H9 (cell line): Measurements from ENCODE around the gene TMEM97. TPM values are rescaled to one million over a fixed set of nuclear protein-coding genes. Genes with fewer than 3 reads are reported as not detected.

ENCODE experiments used
- DNase-seq: peaks from one replicate; pipeline ENCODE4 v3.0.0-alpha.2; 2017
- H2AFZ ChIP-seq: one replicate; pipeline ENCODE4 v1.6.1; 2013; ENCODE audit warnings: mild to moderate bottlenecking, low read length, control low read depth, moderate library complexity
- H2AK5ac ChIP-seq: 2 replicates; pipeline ENCODE4 v1.6.1; 2013; ENCODE audit warnings: low read length, control low read depth, mixed read lengths; ENCODE audit not compliant: insufficient read length
- H2BK120ac ChIP-seq: one replicate; pipeline ENCODE4 v1.6.1; 2013; ENCODE audit warnings: low read depth, mild to moderate bottlenecking, low read length, control low read depth, inconsistent platforms; ENCODE audit not compliant: poor library complexity, severe bottlenecking
- H2BK12ac ChIP-seq: 2 replicates; pipeline ENCODE4 v1.6.1; 2013; ENCODE audit warnings: low read length, control low read depth, mixed read lengths, low read depth; ENCODE audit not compliant: insufficient read length
- H2BK15ac ChIP-seq: 2 replicates; pipeline ENCODE4 v1.6.1; 2013; ENCODE audit warnings: low read depth, low read length, control low read depth
- H2BK20ac ChIP-seq: one replicate; pipeline ENCODE4 v1.6.1; 2013; ENCODE audit warnings: low read depth, mild to moderate bottlenecking, low read length, control low read depth, inconsistent platforms; ENCODE audit not compliant: poor library complexity, severe bottlenecking
- H2BK5ac ChIP-seq: 2 replicates; pipeline ENCODE4 v1.6.1; 2013; ENCODE audit warnings: low read length, control low read depth, mixed read lengths; ENCODE audit not compliant: insufficient read length
- H3K14ac ChIP-seq: 2 replicates; pipeline ENCODE4 v1.6.1; 2013; ENCODE audit warnings: low read length, control low read depth; ENCODE audit not compliant: insufficient read depth
- H3K18ac ChIP-seq: 2 replicates; pipeline ENCODE4 v1.6.1; 2013; ENCODE audit warnings: low read depth, mild to moderate bottlenecking, mixed read lengths, low read length, control low read depth; ENCODE audit not compliant: insufficient read length
- H3K23ac ChIP-seq: 2 replicates; pipeline ENCODE4 v1.6.1; 2013; ENCODE audit warnings: low read length, control low read depth, mixed read lengths, low read depth; ENCODE audit not compliant: insufficient read length
- H3K23me2 ChIP-seq: 2 replicates; pipeline ENCODE4 v1.6.1; 2013; ENCODE audit warnings: low read depth, mild to moderate bottlenecking, mixed read lengths, low read length, control low read depth; ENCODE audit not compliant: insufficient read length, poor library complexity, severe bottlenecking
- H3K27ac ChIP-seq: 2 replicates; pipeline ENCODE4 v1.5.1; 2013; ENCODE audit warnings: low read length, control low read depth, mixed read lengths, low read depth; ENCODE audit not compliant: insufficient read length
- H3K27me3 ChIP-seq: 2 replicates; pipeline ENCODE4 v1.6.1; 2013; ENCODE audit warnings: low read length, control low read depth, inconsistent platforms; ENCODE audit not compliant: insufficient read depth
- H3K4ac ChIP-seq: 2 replicates; pipeline ENCODE4 v1.6.1; 2013; ENCODE audit warnings: low read depth, mild to moderate bottlenecking, control low read depth, inconsistent platforms, low read length, moderate library complexity
- H3K4me1 ChIP-seq: 2 replicates; pipeline ENCODE4 v1.6.1; 2013; ENCODE audit warnings: low read length, control low read depth, inconsistent platforms; ENCODE audit not compliant: insufficient read depth
- H3K4me2 ChIP-seq: 2 replicates; pipeline ENCODE4 v1.6.1; 2013; ENCODE audit warnings: low read length, control low read depth, mixed read lengths; ENCODE audit not compliant: insufficient read length, insufficient read depth
- H3K56ac ChIP-seq: 2 replicates; pipeline ENCODE4 v1.6.1; 2013; ENCODE audit warnings: low read depth, mild to moderate bottlenecking, mixed read lengths, low read length, control low read depth; ENCODE audit not compliant: insufficient read length
- H3K79me1 ChIP-seq: 2 replicates; pipeline ENCODE4 v1.6.1; 2013; ENCODE audit warnings: low read depth, mild to moderate bottlenecking, moderate library complexity, low read length, control low read depth, inconsistent platforms; ENCODE audit not compliant: insufficient read depth, poor library complexity, severe bottlenecking
- H3K79me2 ChIP-seq: 2 replicates; pipeline ENCODE4 v1.6.1; 2013; ENCODE audit warnings: low read length, control low read depth, inconsistent platforms; ENCODE audit not compliant: insufficient read depth
- H3K9ac ChIP-seq: 2 replicates; pipeline ENCODE4 v1.6.1; 2013; ENCODE audit warnings: low read length, control low read depth, mixed read lengths; ENCODE audit not compliant: insufficient read length; ENCODE audit errors: extremely low read depth
- H3K9me3 ChIP-seq: one replicate; pipeline ENCODE4 v1.6.1; 2013; ENCODE audit warnings: low read depth, low read length, inconsistent platforms; ENCODE audit not compliant: control insufficient read depth
- H3T11ph ChIP-seq: one replicate; pipeline ENCODE4 v1.6.1; 2013; ENCODE audit warnings: mild to moderate bottlenecking, low read length, control low read depth, inconsistent platforms
- H4K20me1 ChIP-seq: one replicate; pipeline ENCODE4 v1.6.1; 2013; ENCODE audit not compliant: control insufficient read depth, insufficient read length, insufficient read depth
- H4K5ac ChIP-seq: 2 replicates; pipeline ENCODE4 v1.6.1; 2013; ENCODE audit warnings: low read depth, mild to moderate bottlenecking, mixed read lengths, low read length, control low read depth; ENCODE audit not compliant: insufficient read length
- H4K8ac ChIP-seq: replicated peaks from 2 replicates; pipeline ENCODE4 v1.6.1; 2013; ENCODE audit warnings: low read length, control low read depth, mixed read lengths, low read depth; ENCODE audit not compliant: insufficient read length
- H4K91ac ChIP-seq: 2 replicates; pipeline ENCODE4 v1.6.1; 2013; ENCODE audit warnings: low read depth, mild to moderate bottlenecking, moderate library complexity, mixed read lengths, low read length, control low read depth; ENCODE audit not compliant: insufficient read length
- H3K27ac Mint-ChIP-seq, 3 experiments: 2 replicates in 2 of 3; 3 replicates in 1 of 3; pipeline ENCODE4 v1.8.0; 2020 to 2021; ENCODE audit warnings: mixed read lengths in 3 of 3, mild to moderate bottlenecking in 1 of 3, moderate library complexity in 1 of 3
- H3K27me3 Mint-ChIP-seq: 2 replicates; pipeline ENCODE4 v1.8.0; 2021; ENCODE audit warnings: low read depth, mild to moderate bottlenecking, moderate library complexity, mixed read lengths
- H3K36me3 Mint-ChIP-seq, 3 experiments: 2 replicates in 2 of 3; 3 replicates in 1 of 3; pipeline ENCODE4 v1.8.0; 2020 to 2021; ENCODE audit warnings: low read depth in 3 of 3, mixed read lengths in 3 of 3; ENCODE audit not compliant: insufficient read depth in 1 of 3
- H3K4me1 Mint-ChIP-seq, 2 experiments: 2 replicates each; pipeline ENCODE4 v1.8.0; 2020; ENCODE audit warnings: mixed read lengths in 2 of 2
- H3K4me3 Mint-ChIP-seq, 2 experiments: 2 replicates in 1 of 2; 3 replicates in 1 of 2; pipeline ENCODE4 v1.8.0; 2020 to 2021; ENCODE audit warnings: mild to moderate bottlenecking in 2 of 2, mixed read lengths in 2 of 2, moderate library complexity in 1 of 2
- H3K9me3 Mint-ChIP-seq, 2 experiments: 2 replicates in 1 of 2; 3 replicates in 1 of 2; pipeline ENCODE4 v1.8.0; 2020; ENCODE audit warnings: mild to moderate bottlenecking in 2 of 2, mixed read lengths in 2 of 2, moderate library complexity in 1 of 2
- WGBS: extraction: QIAGEN DNeasy Blood & Tissue Kit; methylation state at CpG from one replicate; pipeline ENCODE4 v1.1.7; 2013; ENCODE audit warnings: missing lambda C conversion rate, low lambda C conversion rate, mixed read lengths; ENCODE audit not compliant: insufficient read length; ENCODE audit errors: extremely low coverage; 5-methylcytosine and 5-hydroxymethylcytosine counted together
- total RNA-seq: library from RNA; stranded (reverse); gene quantifications from 2 replicates; pipeline ENCODE4 v1.2.1, GENCODE V29; 2021
- TF ChIP-seq, protein P1 (sequence below): fragments of 200-600 bp; sonication (generic); conservative IDR thresholded peaks from 3 replicates; pipeline ENCODE4 v1.8.0; 2021; ENCODE audit warnings: antibody characterized with exemption, mild to moderate bottlenecking

Gene TMEM97
- total RNA-seq, 1 experiment from 2014 or later, result 116 TPM

- DNase-seq, result no peak
These were observed 33.0 kb upstream of the TMEM97 start for GRCh38 chr17:28285965-28286364.

More at GRCh38 chr17:28285965-28286364, 33.0 kb upstream of the TMEM97 start:
- H4K8ac ChIP-seq, result no peak overlapping the region
- no peak overlapping the region for H4K91ac ChIP-seq
- H3K23ac ChIP-seq, result no peak overlapping the region
- no peak overlapping the region for H3K4ac ChIP-seq
- WGBS, result no CpG with 5 or more reads among the region's 2 CpGs
- H2AK5ac ChIP-seq, result no peak overlapping the region
- H3K79me2 ChIP-seq, result no peaks in the 10 kb centered on the region
- H2BK120ac ChIP-seq, result no peak overlapping the region
- H3K4me2 ChIP-seq, result no peak overlapping the region
- Mint-ChIP-seq H3K27ac (no peak overlapping the region), H3K9me3 (no peaks in the 10 kb centered on the region), H3K27me3 (no peaks in the 10 kb centered on the region), H3K4me3 (no peak overlapping the region), H3K4me1 (peaks cover 4 to 6% of the 10 kb centered on the region in 2 experiments; a peak in 3 of 4 replicates), H3K36me3 (no peaks in the 10 kb centered on the region)
- H4K20me1 ChIP-seq, result no peaks in the 10 kb centered on the region
- H2BK5ac ChIP-seq, result no peak overlapping the region
- H3K14ac ChIP-seq, result no peak overlapping the region
- H3K27me3 ChIP-seq, result no peaks in the 10 kb centered on the region
- H2BK15ac ChIP-seq, result no peak overlapping the region
- H3T11ph ChIP-seq, result no peak overlapping the region
- no peak overlapping the region for H4K5ac ChIP-seq
- H3K79me1 ChIP-seq, result no peaks in the 10 kb centered on the region
- H3K4me1 ChIP-seq, result no peaks in the 10 kb centered on the region
- H3K18ac ChIP-seq, result no peak overlapping the region
- TF ChIP-seq, protein P1, sequence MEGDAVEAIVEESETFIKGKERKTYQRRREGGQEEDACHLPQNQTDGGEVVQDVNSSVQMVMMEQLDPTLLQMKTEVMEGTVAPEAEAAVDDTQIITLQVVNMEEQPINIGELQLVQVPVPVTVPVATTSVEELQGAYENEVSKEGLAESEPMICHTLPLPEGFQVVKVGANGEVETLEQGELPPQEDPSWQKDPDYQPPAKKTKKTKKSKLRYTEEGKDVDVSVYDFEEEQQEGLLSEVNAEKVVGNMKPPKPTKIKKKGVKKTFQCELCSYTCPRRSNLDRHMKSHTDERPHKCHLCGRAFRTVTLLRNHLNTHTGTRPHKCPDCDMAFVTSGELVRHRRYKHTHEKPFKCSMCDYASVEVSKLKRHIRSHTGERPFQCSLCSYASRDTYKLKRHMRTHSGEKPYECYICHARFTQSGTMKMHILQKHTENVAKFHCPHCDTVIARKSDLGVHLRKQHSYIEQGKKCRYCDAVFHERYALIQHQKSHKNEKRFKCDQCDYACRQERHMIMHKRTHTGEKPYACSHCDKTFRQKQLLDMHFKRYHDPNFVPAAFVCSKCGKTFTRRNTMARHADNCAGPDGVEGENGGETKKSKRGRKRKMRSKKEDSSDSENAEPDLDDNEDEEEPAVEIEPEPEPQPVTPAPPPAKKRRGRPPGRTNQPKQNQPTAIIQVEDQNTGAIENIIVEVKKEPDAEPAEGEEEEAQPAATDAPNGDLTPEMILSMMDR, result no peak
- H3K23me2 ChIP-seq, result no peaks in the 10 kb centered on the region
- no peak overlapping the region for H2BK12ac ChIP-seq
- H3K9me3 ChIP-seq, result no peaks in the 10 kb centered on the region
- H2BK20ac ChIP-seq, result no peak overlapping the region
- no peak overlapping the region for H3K56ac ChIP-seq
- no peak overlapping the region for H3K9ac ChIP-seq
- no peak overlapping the region for H2AFZ ChIP-seq
- H3K27ac ChIP-seq, result no peak overlapping the region
